Stimulated activated CD4-positive, alpha-beta T cell treated with anti-CD3 and anti-CD28 coated beads, Interleukin-1b, Interleukin-23, amount 100 ng/mL, for 1 hour (primary cell): ENCODE data around the gene PRPF19.

Source experiments
- DNase-seq, 2 donors: peaks; one replicate each; pipeline ENCODE4 v3.0.0-alpha.2; 2020; ENCODE audit warnings: low read depth in 2 of 2

Gene PRPF19

GRCh38 chr11:60858731-60859464, 47.5 kb downstream of the PRPF19 start:
- DNase-seq: no peak

DNA sequence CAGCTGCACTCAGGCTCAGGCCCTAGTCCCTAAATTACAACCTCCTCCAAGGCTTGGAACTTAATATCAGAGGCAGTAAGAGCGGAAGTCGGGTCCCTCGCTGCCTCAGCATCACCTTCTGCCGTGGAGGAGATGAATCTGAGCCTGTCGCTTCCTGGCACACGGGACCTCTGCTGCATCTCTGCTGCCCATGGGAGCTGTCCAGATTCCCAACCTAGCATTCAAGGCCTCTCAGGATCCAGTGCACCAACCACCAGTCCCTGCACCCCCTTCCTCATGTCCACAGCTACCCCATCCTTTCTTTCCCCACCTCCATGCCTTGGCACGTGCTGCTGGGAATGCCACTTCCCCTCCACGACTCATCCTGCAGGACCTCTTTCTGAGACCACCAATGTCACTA, 48.1 kb downstream of the PRPF19 start:
- DNase-seq: no peak

DNA sequence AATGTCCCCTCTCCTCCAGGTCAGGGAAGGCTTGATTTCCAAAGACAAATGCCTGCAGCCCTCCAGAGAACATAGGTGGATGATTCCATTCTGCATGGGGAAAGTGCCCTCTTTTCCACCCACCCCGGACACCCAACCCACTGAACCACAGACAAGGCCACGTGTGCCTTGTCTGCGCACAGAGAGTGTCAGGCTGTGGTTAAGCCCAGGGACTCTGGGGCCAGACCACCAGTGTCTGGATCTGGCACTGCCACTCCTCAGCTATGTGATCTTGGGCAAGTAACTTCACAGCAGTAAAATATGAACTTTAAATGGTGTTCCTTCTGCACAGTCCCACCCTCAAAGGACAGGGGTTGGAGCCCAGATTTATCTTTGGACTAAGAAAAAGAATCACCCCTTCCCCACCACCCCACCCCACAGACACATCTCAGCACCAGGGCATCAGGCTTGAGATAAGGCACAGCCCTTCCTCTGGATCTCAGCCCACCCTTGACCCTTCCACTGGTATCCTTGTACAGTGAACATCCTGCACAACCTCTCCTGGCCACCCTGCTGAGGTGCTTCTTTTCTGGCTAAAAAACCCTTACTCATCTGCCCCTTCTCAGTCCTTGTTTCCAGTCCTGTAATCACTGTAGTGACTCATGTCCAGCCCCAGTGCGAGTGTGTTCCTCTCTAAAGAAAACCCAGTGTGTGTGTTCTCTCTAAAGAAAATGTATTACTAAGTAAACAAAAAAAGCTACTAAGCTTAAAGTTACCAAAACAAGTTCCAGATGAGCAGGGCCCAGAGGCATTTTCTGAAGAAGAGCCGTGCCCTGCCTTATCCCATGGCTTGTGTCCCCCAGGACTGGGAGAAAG, 48.8 kb downstream of the PRPF19 start:
- DNase-seq: no peak

- no peak for DNase-seq
These were observed 50.4 kb downstream of the PRPF19 start, which contains the start of gene PTGDR2 for GRCh38 chr11:60855726-60856633. PTGDR2 (minus strand) TSS chr11:60855950; CDS start chr11:60853722, 2,228 bp downstream.

- DNase-seq: no peak
These were observed 51.3 kb downstream of the PRPF19 start for GRCh38 chr11:60854847-60855725.

GRCh38 chr11:60854140-60854846, 52.1 kb downstream of the PRPF19 start:
- no peak for DNase-seq

- no peak for DNase-seq
These were observed 53.1 kb downstream of the PRPF19 start for GRCh38 chr11:60852982-60853950.

DNA sequence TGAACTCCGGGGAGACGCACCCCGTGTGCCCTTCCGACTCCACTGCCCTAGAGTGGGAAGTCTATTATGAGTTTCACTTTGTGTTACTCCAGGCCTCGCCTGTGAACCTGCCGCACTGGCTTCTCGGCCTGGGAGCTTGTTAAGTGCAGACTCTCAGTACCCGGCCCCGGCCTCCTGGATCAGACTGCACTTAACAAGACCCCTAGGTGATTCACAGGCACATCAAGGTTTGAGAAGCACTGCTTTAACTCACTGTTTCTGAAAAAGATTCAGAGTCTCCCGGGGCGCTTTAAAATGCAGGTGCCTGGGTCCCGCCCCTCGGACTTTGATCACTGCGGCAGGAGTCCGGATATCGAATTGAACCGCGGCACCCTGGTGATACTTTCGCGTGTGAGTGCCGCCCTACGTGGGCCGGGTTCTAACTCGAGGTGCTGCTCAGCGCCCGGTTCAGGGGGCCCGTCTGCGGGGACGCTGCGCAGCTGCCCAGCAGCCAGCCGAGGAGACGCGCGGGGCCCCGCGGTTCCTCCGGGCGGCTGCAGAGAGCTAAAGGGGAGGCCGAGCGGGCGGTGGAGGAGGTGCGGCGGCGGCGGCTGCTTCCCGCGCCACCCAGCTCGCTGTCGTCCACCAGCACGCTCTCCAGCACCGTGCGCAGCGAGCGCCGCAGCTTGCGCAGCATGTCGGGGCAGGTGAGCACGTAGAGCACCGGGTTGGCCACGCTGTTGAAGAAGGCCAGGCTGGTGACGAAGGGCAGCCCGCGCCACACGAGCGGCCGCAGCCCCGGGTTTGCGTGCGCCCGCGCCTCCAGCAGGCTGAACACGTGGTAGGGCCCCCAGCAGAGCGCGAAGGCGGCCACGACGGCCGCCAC, 54.0 kb downstream of the PRPF19 start:
- DNase-seq: no peak

- DNase-seq: no peak
These were observed 54.9 kb downstream of the PRPF19 start for GRCh38 chr11:60851327-60852104.

DNA sequence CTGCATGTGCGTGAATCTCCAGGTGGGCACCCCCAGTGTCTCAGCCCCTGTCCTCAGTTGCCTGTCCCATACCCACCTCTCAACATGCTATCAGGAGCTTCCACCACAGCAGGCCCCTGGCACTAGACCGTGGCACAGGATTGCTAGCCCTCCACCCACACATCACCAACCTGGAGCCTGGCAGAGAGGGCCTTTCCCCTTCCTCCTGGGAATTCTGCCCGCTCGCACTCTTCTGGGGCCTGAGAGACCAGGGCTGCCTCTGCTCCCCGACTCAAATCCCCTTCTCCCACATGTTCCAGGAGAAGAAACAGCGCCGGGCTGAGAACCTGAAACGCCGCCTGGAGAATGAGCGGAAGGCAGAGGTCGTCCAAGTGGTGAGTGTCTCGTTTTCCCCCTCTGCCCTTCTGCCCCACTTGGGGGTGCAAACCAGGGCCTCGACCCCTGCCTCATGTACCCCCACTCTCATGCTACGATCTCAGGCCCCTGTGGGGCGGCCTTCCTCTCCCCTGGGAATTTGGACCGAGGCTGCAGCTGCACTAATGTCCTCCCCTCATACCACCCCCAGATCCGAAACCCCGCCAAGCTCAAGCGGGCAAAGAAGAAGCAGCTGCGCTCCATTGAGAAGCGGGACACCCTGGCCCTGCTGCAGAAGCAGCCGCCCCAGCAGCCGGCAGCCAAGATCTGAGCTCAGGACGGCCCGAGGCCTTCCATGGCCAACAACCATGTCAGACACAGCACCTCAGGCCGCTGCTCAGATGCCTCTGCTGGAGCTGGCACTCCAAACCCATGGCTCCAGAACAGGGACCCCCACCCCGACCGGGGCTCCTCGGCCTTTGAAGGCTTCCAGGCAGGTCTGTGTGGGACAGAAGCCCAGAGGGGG, 56.5 kb downstream of the PRPF19 start:
- no peak for DNase-seq

DNA sequence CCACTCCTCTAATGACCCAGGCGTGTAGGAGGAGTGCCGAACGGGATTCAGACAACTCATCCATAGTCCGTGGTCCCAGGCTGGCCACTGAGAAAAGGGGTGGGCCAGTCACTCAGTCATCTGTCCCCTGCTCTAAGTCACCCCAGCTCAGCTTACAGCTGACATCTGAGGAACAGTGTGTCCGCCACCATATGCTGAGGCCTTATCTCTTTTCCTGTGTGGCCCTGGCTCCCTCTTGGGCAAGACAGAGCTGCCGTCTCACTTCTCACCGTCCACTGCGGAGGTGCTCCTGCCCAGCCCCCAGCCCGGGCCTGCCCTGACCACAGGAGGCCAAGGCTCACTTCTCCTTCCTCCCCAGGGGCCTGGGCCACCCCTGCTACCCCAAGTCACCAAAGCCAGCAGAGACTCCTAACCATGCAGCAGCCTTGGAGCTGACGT, 57.7 kb downstream of the PRPF19 start:
- no peak for DNase-seq

GRCh38 chr11:60847896-60848295, 58.5 kb downstream of the PRPF19 start:
- no peak for DNase-seq

GRCh38 chr11:60847281-60847680, 59.1 kb downstream of the PRPF19 start:
- DNase-seq: no peak

- DNase-seq: no peak
These were observed 61.0 kb downstream of the PRPF19 start for GRCh38 chr11:60845338-60845737.

- DNase-seq: no peak
These were observed 61.5 kb downstream of the PRPF19 start for GRCh38 chr11:60844870-60845221.
